H1 (cell line): ENCODE data around the gene SLC2A4. TPM values are rescaled to one million over a fixed set of nuclear protein-coding genes. Genes with fewer than 3 reads are reported as not detected.

Experiments
- CHD1 ChIP-seq: IDR thresholded peaks from 2 replicates; pipeline ENCODE4 v1.6.1; 2012; ENCODE audit warnings: low read depth, low read length, improper control_type of control experiment
- CREB1 ChIP-seq: IDR thresholded peaks from 2 replicates; pipeline ENCODE4 v1.6.1; 2012; ENCODE audit warnings: inconsistent platforms
- POLR2A ChIP-seq, 2 experiments: IDR thresholded peaks; 1 replicate in 1 of 2; 2 replicates in 1 of 2; pipeline ENCODE4 v1.6.1; 2011; ENCODE audit warnings: low read depth in 2 of 2, low read length in 2 of 2, mild to moderate bottlenecking in 2 of 2; ENCODE audit errors: control extremely low read depth in 1 of 2
- POLR2AphosphoS5 ChIP-seq: IDR thresholded peaks from 2 replicates; pipeline ENCODE4 v1.6.1; 2011; ENCODE audit warnings: low read depth, low read length
- polyA plus RNA-seq, 7 experiments: library from polyadenylated mRNA; depleted of rRNA in 3 of 7; stranded (reverse) in 5 of 7; unstranded in 2 of 7; fragments of >200 nt in 5 of 7; fragments of 200-250 nt in 2 of 7; gene quantifications; 1 replicate in 5 of 7; 2 replicates in 1 of 7; 4 replicates in 1 of 7; pipeline versions ENCODE4 v1.2.1 to v1.2.3, GENCODE V29; 2011 to 2013; ENCODE audit warnings: missing spikeins in 2 of 7, mixed read lengths in 2 of 7
- total RNA-seq: library from RNA; stranded (reverse); fragmentation: NEBNext Ultra II Directional; extraction: Animal tissue kit (Norgen Biotek cat#: 25700); gene quantifications from 2 replicates; pipeline ENCODE4 v1.2.1, GENCODE V29; 2021
- TF ChIP-seq, protein P1 (sequence below), 3 experiments: IDR thresholded peaks; 1 replicate in 2 of 3; 2 replicates in 1 of 3; pipeline versions ENCODE4 v1.5.1 to v1.6.1; 2011; ENCODE audit warnings: low read length in 3 of 3, mild to moderate bottlenecking in 3 of 3, inconsistent platforms in 2 of 3, low read depth in 1 of 3, moderate library complexity in 1 of 3; ENCODE audit not compliant: insufficient read depth in 1 of 3; ENCODE audit errors: control extremely low read depth in 1 of 3
- TF ChIP-seq, protein P2 (sequence below): IDR thresholded peaks from 2 replicates; pipeline ENCODE4 v1.6.1; 2012; ENCODE audit warnings: inconsistent platforms

SLC2A4 gene
- total and polyA plus RNA-seq, 2 of the 8 experiments (the other 6 are each of a cell fraction or from before 2014, with no cell fraction given), result 5.7 to 6.9 TPM

DNA sequence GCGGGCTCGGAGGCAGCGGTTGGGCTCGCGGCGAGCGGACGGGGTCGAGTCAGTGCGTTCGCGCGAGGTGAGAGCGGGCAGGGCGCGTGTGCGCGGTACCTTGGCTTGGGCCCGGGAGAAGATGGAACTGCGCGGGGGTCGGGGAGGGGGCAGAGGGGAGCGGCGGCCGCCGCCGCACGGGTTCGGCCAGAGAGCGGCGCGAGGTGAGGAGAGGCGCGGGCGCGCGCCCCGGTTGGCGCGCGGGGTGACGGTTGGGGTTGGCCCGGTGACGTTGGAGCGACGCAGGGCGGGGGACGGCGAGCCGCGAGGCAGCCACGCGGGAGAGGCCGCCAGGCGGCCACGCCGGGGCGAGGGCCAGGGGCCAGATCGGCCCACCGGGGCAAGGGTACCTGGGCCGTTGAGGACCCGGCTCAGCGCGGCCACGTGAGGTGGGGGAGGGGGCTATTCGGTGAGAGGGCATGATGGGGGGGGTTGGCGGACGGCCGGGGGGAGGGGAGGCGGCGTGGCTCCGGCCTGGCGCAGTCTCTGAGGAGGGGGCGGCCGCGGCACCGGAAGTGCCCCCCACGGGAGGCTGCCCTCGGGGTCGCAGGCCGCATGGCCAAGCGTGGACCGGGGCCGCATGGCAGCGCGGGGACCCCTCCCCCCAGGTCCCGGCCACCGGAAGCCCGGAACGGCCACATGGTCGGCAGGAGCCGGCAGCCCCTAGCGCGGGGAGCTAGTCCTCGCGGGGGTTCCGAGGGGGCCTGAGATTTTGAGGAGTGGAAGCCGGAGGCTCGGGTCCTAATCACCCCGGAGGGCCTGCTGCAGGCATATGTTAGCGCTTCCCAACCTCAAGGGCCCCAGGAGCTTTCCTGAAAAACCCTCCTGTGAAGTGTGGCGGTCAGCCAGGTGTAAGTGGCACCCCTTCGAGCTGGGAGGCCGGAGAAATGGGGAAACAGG, 26.4 kb downstream of the SLC2A4 start (continued):
- TF ChIP-seq, protein P1, sequence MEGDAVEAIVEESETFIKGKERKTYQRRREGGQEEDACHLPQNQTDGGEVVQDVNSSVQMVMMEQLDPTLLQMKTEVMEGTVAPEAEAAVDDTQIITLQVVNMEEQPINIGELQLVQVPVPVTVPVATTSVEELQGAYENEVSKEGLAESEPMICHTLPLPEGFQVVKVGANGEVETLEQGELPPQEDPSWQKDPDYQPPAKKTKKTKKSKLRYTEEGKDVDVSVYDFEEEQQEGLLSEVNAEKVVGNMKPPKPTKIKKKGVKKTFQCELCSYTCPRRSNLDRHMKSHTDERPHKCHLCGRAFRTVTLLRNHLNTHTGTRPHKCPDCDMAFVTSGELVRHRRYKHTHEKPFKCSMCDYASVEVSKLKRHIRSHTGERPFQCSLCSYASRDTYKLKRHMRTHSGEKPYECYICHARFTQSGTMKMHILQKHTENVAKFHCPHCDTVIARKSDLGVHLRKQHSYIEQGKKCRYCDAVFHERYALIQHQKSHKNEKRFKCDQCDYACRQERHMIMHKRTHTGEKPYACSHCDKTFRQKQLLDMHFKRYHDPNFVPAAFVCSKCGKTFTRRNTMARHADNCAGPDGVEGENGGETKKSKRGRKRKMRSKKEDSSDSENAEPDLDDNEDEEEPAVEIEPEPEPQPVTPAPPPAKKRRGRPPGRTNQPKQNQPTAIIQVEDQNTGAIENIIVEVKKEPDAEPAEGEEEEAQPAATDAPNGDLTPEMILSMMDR (IDR thresholded peaks at IDR 0.05; ENCODE audit: control extremely low read depth in 1 of 3, insufficient read depth in 1 of 3, low read depth in 1 of 3, low read length in 3 of 3), result 0 out of 4 replicates have a peak, but pooled peaks of 1 of the 3 experiments have one; percentile 8
- peak; percentile 14; the same call in 1 of the 2 replicates for TF ChIP-seq POLR2AphosphoS5
- no peak for TF ChIP-seq CHD1
- TF ChIP-seq POLR2A (IDR thresholded peaks at IDR 0.05; ENCODE audit: control extremely low read depth in 1 of 2, low read depth in 2 of 2, low read length in 2 of 2), result peak; percentile 10 to 82
- TF ChIP-seq, protein P2, sequence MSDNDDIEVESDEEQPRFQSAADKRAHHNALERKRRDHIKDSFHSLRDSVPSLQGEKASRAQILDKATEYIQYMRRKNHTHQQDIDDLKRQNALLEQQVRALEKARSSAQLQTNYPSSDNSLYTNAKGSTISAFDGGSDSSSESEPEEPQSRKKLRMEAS, result peak; percentile 98
- TF ChIP-seq CREB1, result peak; percentile 76
- TF ChIP-seq, all 59 proteins: peak for 11
